ENCODE data around the gene MCU.

- TF ChIP-seq CTCF (IDR thresholded peaks at IDR 0.05; ENCODE audit: poor library complexity, severe bottlenecking) (no peak), EZH2 (IDR thresholded peaks at IDR 0.05; ENCODE audit: borderline replicate concordance, insufficient read depth, low read length, poor library complexity, severe bottlenecking) (no peak), EP300 (conservative IDR thresholded peaks at IDR 0.05; ENCODE audit: poor library complexity, severe bottlenecking) (no peak)
Observed at GRCh38 chr10:72659694-72660093, 32.2 kb upstream of the MCU start.

Measured in neural cell (in vitro differentiated cells).